Femur (tissue), 1 donor: Measurements from ENCODE around the gene LANCL2.
"Not testable (repeated sequence)": the region's sequence is repeated elsewhere in the genome, so short reads cannot be mapped to it uniquely, and the experiment has no call there.

Experiments
- DNase-seq: peaks from one replicate; pipeline ENCODE4 v3.0.0-alpha.2; 2017

LANCL2 gene, protein sequence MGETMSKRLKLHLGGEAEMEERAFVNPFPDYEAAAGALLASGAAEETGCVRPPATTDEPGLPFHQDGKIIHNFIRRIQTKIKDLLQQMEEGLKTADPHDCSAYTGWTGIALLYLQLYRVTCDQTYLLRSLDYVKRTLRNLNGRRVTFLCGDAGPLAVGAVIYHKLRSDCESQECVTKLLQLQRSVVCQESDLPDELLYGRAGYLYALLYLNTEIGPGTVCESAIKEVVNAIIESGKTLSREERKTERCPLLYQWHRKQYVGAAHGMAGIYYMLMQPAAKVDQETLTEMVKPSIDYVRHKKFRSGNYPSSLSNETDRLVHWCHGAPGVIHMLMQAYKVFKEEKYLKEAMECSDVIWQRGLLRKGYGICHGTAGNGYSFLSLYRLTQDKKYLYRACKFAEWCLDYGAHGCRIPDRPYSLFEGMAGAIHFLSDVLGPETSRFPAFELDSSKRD

DNA sequence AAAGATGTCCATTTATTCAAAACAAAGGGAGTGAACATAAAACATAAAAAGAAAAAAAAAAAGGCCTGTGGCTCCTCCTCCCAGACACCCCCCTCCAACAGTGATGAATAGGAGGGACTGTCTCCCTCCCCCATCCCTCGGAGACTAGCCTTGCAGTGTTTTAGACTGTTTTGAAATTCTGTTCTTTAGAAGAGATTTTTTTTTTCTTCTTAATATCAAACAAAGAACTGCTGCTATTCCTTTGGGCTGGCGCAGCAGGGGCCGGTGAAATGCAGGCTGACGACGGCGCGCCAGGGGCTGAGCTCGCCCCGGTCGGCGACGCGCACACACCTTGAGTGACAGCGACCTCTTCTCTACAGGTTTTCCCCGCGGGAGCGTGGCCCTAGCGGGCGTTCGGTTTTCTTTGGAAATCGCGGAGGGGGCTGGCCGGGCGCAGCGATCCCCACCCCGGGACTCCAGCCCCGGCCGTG is at the start of gene LANCL2:
Gene LANCL2 (plus strand): TSS at position 133 of the 470 bp plus-strand sequence. CDS start 689 bp downstream, outside the sequence.
- DNase-seq: no peak

DNA sequence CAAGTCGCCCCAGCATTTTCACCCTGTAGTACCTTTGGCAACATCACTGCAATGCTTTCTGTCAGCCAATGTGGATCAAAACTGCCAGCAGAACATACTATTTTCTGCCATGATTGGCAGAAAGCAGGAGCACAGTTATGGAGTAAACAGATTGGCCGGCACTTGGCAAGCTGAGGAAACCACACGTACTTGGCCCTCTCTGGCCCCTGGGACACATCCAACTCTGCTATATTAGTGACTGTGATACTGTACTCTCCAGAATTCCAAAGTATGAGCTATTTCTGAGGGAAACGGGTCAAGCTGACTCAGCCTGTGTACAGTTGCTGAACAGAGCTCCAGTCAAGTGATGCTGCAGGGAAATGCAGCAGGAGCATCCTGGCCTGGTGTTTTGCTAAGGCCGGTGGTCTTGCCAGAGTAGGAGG is 39.8 kb upstream of the LANCL2 start:
- DNase-seq: peak; percentile 85

DNA sequence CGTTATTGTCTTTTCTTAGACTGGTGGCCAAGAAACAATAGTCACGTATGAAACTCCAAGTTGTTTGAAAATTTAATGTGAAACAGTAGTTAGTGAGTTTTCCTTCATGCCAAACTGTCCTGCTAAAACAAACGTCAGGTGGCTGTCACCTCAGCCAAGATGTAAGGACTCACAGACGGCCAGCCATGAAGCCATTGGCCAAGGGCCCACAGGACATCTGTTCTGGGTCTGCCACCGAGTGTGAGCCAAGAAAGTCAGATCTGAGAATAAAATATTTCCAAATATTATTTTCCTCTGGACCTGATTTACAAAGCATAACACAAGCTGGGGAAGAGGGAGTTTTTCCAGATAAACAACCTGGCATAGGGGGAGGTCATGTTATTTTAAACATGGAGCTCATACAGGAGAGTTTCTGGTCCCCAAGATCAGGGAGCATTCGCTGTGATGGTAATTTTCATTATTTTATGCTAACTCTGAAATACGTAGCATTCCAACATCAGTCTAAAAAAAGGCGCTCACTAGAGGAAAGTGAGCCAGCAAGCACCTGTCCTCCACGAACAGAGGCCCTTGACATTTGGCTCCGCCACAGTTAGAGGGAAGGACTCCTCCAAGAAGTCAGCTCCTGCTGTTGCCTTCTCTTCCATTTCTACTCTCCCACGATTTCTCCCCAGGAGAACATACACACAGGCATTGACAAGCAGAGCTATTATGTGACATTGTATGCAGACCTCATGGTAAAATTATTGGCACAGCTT is 38.9 kb upstream of the LANCL2 start:
- DNase-seq: peak; percentile 30

DNA sequence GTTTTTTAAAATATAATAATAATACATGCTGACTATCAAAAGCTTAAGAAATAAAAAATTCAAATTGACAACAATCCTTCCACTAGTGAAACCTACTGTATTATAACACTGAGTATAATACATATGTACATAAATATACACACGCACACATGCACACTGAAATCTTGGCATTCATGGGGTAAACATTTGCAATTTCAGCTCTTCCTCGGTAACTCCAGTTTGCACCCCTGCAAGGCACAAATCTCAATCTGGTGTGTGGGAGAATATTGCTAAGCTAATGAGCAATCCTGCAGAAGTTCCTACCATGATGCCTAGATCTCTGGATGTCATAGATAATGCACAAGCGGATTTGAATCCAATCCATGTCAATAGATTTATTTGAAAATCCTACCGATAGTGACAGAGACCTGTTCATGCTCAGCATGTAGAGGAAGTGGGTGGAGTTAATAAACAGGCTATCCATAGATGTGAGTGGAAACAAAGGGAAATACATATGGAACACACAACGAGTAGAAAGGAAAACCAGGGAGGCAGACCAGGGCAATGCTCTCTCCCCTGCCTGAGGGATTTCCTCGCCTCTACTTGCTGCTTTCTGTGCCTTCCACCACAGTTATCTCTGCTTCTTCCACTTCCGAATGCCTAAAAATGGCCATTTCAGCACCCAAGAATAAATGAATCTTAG is 38.1 kb upstream of the LANCL2 start:
- DNase-seq: no peak

DNA sequence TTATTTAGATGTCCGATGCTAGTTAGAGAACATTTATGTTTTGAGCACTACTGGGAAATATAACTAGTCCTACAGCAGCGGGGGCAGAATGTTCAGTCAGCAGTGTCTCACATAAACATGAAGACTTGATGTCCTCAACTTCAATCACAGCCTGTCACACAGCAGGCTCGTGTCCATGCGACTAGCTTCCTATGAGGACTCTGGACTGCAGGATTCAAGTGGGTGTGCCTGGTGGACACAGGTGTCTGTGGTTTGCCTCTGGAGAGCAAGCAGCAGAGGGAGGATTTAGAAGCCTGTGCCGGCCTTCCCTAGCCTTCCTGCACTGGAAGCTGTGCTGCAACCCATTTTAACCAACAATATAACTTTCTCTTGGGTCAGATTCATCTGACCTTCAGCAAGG is 30.0 kb upstream of the LANCL2 start:
- no peak for DNase-seq

DNA sequence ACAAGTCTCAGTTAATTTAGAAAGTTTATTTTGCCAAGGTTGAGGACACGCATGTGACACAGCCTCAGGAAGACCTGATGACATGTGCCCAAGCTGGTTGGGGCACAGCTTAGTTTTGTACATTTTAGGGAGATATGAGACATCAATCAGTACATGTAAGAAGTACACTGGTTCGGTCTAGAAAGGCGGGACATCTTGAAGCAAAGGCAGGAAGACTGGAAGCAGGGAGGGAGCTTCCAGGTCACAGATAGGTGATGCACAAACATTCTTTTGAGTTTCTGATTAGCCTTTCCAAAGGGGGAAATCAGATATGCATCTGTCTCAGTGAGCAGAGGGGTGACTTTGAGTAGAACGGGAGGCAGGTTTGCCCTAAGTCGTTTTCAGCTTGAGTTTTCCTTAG is 29.4 kb upstream of the LANCL2 start:
- DNase-seq: no peak

DNA sequence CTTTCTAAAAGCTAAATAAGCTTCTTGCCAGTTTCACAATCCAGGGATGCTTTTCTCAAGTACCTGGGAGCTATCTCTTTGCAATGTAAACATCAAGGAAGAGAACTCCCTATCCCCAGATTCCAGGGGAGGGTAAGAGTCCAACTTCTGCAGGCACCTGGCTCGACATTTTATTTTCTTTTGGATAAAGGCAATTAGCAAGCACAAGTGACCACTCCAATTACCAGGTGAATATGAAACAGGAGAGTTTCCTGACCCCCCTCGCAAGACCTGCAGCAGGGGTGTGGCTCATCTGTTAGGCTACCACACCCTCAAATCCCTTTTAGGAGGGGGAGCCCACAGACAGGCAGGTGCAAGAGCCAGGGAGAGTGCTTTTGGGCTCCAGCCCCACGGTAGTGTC is 28.6 kb upstream of the LANCL2 start:
- no peak for DNase-seq

DNA sequence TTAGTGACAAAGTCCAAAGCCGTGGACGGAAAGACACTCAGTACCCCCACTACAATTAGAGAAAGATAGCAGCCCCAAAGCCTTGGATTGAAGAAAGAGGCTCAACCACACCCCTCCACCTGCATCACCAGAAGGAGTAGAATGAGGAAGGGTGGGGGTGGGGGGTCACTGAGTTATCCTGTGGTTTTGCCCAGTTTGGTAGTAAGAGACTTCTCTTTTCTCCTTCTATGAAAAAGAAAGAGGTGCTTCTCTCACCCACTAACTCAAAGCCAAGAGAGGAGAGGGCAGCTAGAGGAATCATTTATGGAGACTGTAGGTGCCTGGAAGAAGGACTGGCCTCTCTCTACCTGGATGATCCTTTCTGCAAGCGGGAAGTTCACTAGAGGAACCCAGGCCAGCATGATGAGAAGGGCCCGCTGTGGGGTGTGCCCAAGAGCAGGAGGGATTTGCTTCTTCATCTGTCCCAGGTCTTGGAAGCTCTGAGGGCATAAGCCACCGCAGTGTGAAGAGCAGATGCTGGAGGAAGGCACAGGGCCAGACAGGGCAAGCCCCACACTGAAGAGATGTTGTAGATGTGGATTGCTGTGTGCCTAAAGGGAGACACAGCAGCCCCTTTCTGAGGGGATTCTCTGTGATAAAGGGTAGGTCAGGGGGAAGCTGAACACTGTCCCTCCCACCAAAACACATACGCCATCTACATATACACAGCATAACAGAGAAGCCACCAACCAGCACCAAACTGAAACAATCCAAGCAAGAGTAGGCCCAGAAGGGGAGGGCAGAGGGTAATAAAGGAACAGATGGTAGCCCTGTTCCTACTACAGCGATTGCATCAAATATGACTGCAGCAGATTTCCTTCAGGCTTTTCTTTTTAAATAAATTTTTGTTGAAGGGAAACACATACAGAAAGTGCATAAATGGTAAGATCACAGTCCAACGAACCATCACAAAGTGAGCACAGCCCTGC is 25.8 kb upstream of the LANCL2 start:
- DNase-seq: no peak

DNA sequence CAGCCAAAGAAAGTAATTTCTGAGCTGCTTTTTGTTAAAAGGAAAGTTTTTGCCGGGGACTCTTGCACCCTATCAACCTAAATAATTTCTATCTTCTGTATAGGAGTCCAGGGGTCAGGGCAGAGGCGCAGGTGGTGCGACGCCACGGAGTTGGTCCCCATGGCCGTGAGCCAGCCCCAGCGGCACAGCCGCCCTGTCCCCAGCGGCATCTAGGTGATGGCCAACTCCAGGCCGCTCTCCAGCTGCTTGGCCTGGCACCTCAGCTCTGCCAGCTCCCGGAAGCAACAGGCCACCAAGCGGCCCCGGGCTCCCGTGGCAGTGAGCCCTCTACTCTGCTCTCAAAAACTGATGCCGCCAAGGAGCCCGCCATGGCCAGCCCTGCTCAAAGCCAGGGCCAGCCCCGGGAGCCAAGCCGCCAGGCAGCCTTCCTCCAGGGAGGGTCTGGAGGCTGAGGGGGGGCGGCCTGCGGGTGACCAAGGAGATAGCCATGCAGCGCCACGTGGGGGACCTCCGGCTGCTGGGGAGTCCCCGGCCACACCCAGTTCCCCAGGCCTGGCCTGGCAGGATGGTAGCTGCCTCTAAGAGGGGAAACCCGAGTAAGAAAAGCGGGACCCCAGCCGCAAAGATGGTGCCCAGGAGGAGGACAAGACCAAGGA is 22.8 kb upstream of the LANCL2 start:
- no peak for DNase-seq

DNA sequence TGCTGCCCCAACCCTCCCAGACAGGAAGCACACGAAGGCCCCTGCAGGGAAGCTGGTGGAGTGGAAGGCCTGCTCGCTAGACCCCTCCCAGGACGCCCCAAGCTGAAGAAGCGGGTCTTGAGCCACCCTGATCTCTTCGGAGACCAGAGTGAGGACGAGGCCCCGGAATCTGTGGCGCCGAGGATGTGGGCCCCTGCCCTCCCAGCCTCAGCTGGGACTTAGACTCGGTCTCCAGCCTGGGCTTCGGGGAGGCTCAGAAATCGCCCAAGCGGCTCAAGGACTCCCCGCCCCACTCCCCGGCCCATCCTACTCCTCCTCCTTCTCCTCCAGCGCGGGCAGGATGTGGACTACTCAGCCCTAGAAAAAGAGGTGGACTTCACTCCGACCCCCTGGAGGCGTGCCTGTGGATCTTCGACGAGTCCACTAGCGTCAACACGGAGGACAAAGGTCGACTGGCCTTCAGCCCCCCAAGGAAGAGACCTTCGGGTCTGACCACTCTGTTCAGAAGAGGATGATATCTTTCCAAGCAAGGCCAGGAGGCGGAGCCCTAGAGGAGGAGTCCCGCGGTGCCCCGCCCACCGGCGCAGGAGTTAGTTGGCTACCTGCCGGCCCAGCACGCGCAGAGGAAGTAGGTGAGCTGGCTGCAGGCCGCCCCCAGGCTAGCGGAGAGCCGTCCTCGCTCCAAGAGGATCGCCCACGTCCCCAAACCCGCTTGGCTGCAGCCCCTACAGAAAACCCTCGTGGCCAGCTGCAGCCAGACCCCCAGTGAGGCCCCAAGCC is 21.9 kb upstream of the LANCL2 start:
- no peak for DNase-seq

DNA sequence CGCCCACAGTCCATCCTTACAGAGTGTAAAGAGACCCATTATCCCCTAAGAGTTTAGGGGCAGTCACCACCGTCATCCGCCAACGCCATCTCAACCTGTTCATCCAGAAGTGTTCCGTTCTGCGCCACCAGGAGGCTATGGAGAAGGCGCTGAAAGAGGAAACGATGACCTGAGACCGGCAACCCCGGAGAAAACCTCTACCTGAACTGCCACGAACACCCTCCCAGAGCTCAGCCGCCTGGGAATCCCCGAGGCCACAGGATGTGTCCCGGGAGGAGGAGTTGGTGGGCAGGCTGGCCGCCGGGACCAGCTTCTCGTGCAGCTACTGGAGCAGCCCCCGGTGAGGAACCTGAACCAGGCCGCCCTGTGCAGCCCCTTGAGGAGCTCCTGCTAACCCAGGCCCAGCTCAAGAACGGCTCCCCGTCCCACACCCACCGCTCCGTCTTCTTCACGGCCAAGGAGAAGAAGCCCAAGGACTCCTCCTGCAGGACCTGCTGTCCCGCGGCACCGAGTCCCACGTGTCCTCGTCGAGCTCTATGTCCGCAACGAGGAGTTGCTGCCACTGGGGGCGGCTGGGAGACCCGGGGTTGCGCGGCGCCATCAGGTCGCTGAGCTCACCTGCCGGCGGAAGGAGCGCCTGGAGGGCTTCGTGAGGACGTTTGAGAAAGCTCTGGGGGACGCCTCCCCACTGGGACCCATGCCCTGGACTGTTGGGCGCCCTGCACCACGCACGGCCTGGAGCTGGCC is 21.1 kb upstream of the LANCL2 start:
- DNase-seq: no peak

DNA sequence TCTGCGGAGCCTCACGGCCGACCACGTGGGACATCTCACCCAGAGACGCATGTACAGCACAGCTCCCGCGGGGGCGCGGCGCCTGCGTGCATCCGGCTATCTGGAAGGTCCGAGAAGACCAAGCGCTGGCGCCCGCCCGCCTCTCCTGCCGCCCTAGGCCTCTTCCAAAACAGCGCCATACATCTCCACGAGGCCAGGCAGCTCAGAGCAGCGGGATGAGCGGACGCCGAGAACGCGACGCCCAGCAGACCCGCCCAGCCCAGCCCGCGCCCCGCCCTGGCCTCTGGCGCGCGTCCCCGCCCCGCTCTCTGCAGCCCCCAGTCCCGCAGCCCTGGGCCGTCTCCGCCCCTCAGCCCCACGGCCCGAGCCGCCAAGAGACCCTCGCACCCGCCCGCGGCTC is 20.3 kb upstream of the LANCL2 start:
- no peak for DNase-seq

DNA sequence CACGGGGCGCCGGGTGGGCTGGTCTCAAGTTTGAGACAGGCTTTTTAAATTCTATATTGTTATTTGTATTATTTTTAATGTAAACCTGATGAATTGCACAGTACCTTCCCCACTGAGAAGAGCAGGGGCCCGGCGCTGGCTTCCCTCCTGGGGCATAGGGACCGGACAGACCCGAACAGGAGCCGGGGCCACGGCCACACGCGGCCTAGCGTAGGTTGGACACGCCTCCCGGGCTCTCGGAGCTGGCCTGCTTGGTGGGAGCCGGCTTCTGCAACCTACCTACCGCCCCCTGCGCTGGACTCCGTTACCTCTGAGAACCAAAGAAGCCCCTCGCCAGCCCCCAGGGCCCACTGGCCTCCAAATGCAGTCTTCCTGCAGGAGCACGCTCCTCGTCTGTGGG is 19.8 kb upstream of the LANCL2 start:
- no peak for DNase-seq

DNA sequence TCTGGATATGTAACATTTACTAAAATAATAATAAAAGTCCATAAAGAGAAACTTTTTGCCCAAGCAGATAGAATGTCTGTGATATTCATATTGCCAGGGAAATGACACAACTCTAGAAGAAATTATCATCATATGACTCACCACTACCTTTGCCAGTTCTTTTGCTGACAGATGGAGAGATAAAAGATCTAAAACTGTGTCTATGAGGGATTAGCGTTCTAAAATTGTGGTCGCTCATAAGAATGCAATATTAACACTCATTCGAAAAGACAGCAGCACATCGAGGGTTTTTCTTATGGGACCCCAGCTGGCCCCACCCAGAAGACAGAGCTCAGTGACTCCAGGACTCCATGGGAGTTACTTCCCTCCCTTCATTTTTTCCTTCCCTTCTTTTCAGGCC is 16.6 kb upstream of the LANCL2 start:
- DNase-seq: no peak

DNA sequence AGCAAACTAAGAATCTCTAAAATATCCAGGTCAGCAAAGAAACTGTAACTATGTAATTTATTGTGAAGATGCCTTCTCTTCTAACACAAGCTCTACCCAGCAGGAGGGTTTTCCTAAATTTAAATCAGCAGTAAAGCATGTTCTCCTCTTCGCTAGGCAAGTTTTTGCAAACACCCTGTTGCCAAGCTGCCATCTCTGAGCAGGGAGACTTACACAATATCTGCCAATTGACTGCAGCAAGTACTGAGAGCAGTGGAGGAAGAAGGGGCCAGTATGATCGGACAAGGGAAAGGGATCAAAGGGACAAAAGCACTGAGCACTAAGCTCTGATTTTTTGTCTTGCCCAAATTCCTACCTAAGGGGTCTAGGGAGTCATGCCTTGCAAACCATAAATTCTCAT is 16.0 kb upstream of the LANCL2 start:
- DNase-seq: no peak

DNA sequence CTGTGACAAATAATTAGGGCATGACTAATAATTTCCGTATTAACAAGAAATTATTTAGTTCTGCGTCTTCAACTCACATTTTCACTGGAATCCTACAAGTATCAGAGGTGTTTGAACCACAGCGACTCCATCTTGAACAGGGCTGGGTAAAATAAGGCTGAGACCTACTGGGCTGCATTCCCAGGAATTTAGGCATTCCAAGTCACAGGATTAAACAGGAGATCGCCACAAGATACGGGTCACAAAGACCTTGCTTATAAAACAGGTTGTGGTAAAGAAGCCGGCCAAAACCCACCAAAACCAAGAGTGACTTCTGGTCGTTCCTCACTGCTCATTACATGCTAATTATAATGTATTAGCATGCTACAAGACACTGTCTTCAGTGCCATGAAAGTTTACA is 14.9 kb upstream of the LANCL2 start:
- DNase-seq: no peak

DNA sequence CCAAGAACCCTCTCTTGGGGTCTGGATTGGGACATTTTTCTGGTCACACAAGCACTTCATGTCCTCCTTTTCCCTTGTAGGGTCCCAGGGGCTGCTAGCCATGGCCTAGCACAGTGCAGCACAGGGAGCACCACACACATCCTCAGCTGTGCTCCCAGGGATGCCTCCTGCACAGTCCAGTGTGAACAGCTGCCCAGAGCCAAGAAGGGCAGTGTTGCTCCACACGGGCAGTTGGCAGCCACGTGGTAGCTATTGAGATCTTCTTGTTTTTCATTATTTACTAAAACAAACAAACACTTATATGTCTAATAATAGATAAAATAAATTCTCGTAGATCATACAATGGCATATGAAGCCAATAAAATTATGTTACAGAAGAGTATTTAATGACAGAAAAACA is 13.9 kb upstream of the LANCL2 start:
- no peak for DNase-seq

DNA sequence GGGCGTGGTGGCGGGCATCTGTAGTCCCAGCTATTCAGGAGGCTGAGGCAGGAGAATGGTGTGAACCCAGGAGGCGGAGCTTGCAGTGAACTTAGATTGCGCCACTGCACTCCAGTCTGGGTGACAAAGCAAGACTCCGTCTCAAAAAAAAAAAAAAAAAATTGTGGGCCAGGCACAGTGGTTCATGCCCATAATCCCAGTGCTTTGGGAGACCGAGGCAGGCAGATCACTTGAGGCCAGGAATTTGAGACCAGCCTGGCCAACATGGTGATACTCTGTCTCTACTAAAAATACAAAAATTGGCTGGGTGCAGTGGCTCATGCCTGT is 12.2 kb upstream of the LANCL2 start:
- not testable (repeated sequence) for DNase-seq

DNA sequence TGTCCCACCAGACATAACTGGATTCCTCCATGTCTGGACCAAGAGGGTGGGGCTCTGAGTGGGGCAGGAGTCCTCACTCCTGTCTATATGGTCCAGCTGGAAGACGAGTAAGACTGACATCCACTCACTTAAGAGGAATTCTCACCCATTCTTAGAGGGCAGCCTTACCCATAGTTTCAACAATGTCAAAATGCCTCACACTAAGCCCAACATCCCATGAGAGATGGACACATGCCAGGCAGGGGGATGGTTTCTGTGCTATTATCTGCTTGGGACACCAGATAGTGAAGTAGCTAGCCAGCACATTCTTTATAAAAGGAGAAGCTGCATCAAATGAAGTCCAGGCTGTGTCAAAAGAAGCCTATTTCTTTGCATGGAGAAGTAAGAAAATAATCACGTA is 4.7 kb upstream of the LANCL2 start:
- no peak for DNase-seq

DNA sequence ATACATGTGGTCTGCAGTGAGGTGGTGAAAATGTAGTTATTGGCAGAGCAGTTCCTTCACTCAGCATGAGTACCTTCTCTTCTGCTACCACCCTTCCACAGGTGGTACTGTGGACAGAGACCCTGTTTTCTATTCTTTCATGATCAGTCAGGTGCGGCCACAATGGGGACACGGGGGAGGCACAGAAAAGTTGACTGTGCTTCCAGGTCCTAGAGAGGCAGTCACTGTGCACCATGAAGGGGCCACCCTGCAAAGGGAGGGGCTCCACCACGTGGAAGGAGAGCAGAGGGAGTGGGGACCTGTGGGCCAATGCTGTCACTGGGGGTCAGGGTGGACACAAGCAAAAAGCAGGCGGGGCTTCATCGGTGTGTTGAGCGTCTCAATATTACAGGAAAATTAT is 3.6 kb upstream of the LANCL2 start:
- DNase-seq: no peak
